Pericardium fibroblast (primary cell): ENCODE data around the gene SPRED1. TPM values are rescaled to one million over a fixed set of nuclear protein-coding genes. Genes with fewer than 3 reads are reported as not detected.

Experiments used
- total RNA-seq: library from RNA; depleted of rRNA; stranded (reverse); fragments of >200 nt; gene quantifications from 2 replicates; pipeline ENCODE4 v1.2.3, GENCODE V29; 2015

SPRED1 gene
- total RNA-seq = 15.5 and 21.4 TPM in 2 replicates

DNA sequence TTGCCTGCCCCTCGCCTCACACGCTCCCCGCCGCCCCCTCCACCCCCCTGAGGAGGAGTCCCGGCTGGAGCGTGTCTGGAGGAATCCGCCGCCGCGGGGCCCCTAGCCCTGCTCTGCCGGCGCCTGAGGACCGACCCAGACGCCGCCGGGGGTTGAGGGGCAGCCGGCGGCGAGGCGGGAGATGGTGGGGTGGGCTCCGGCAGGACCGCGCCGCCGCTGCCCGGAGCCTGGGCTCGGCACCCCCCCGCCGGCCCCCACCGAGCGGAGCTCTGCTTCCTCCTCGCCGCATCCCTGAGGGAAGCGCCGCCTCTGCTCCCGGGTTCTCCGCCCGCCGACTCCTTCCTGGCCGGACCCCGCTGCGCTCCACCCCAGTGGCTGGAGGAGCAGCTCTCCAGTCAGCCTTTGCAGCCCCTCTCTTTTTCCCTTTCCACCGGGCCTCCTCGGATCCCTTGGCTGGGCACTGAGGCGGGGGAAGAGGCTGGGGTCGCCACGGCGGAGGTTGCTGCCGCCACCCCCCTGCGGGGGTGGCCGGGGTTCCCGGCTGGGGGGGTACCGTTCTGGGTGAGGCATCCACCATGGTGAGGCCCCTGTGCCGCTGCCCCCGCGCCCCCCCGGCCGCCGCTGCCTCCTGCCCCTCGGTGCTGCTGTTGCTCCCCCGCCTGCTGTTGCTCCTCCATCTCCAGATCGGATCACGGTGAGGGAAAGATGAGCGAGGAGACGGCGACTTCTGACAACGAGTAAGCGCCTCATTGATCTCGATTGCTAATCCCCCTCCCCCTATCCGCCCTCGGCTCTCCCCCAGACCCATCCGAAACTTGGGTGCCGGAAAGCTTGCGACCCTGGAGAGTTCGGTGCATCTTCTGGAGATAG lies at the start of gene SPRED1:
TSS of gene SPRED1 (plus strand) at position 356 of the 870 bp plus-strand sequence. CDS start at position 706, 350 bp downstream.

Other genes starting within 250 kb of the SPRED1 start
- 2.6 and 3.7 TPM in 2 replicates for gene FAM98B, start 201.3 kb downstream of the SPRED1 start, total RNA-seq